ENCODE results near the gene IARS2. TPM values are rescaled to one million over a fixed set of nuclear protein-coding genes. Genes with fewer than 3 reads are reported as not detected.

The IARS2 gene
- total RNA-seq, 2 donors from 2014 or later, result 44.6 to 56.0 TPM

GRCh38 chr1:220056374-220056773 is 37.6 kb upstream of the IARS2 start:
- Histone ChIP-seq H3K27me3 (replicated peaks; ENCODE audit: insufficient read depth) (no peaks in the 10 kb centered on the region), H3K27ac (no peak overlapping the region), H3K36me3 (peaks cover 7% of the 10 kb centered on the region), H3K4me1 (ENCODE audit: control insufficient read depth in 1 of 2, low read depth in 2 of 2) (no peaks in the 10 kb centered on the region), H3K9me3 (no peaks in the 10 kb centered on the region), H3K4me3 (no peak overlapping the region)
- TF ChIP-seq, protein P1, sequence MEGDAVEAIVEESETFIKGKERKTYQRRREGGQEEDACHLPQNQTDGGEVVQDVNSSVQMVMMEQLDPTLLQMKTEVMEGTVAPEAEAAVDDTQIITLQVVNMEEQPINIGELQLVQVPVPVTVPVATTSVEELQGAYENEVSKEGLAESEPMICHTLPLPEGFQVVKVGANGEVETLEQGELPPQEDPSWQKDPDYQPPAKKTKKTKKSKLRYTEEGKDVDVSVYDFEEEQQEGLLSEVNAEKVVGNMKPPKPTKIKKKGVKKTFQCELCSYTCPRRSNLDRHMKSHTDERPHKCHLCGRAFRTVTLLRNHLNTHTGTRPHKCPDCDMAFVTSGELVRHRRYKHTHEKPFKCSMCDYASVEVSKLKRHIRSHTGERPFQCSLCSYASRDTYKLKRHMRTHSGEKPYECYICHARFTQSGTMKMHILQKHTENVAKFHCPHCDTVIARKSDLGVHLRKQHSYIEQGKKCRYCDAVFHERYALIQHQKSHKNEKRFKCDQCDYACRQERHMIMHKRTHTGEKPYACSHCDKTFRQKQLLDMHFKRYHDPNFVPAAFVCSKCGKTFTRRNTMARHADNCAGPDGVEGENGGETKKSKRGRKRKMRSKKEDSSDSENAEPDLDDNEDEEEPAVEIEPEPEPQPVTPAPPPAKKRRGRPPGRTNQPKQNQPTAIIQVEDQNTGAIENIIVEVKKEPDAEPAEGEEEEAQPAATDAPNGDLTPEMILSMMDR (IDR thresholded peaks at IDR 0.05), result no peak
- DNase-seq (ENCODE audit: low spot score) (no peak), ATAC-seq (ENCODE audit: insufficient number of reproducible peaks, low FRiP score, low read depth) (no peak)

- Histone ChIP-seq H3K9me3 (no peaks in the 10 kb centered on the region), H3K36me3 (peaks cover 21% of the 10 kb centered on the region), H3K27ac (no peak overlapping the region), H3K27me3 (replicated peaks; ENCODE audit: insufficient read depth) (no peaks in the 10 kb centered on the region), H3K4me3 (no peak overlapping the region), H3K4me1 (ENCODE audit: control insufficient read depth in 1 of 2, low read depth in 2 of 2) (no peaks in the 10 kb centered on the region)
- TF ChIP-seq, protein P1 (IDR thresholded peaks at IDR 0.05), result no peak
- DNase-seq (ENCODE audit: low spot score) (no peak), ATAC-seq (ENCODE audit: insufficient number of reproducible peaks, low FRiP score, low read depth) (no peak)
Measured at GRCh38 chr1:220060876-220061275, 33.1 kb upstream of the IARS2 start.

DNA sequence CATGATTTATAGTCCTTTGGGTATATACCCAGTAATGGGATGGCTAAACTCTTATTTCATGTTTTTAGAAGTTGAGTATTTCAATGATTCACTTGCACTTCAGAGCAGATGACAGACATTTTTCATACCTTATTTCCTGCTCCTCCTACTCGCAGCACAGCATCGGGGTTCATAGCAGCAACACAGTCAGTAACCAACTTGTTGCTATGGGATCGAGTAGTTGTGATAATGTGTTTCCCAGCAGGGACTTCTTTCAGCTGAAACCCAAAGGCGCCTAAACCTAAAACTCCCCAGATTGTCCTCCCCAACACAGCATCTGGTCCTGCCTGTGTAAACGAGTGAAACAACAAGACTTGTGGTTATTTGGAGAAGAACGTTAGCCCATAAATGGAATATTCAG is 31.3 kb upstream of the IARS2 start:
- Histone ChIP-seq H3K9me3 (no peaks in the 10 kb centered on the region), H3K27me3 (replicated peaks; ENCODE audit: insufficient read depth) (no peaks in the 10 kb centered on the region), H3K4me3 (no peak overlapping the region), H3K36me3 (peaks cover 23% of the 10 kb centered on the region), H3K27ac (no peak overlapping the region), H3K4me1 (ENCODE audit: control insufficient read depth in 1 of 2, low read depth in 2 of 2) (no peaks in the 10 kb centered on the region)
- TF ChIP-seq, protein P1 (IDR thresholded peaks at IDR 0.05), result no peak
- no peak for DNase-seq (ENCODE audit: low spot score)
- no peak for ATAC-seq (ENCODE audit: insufficient number of reproducible peaks, low FRiP score, low read depth)

DNA sequence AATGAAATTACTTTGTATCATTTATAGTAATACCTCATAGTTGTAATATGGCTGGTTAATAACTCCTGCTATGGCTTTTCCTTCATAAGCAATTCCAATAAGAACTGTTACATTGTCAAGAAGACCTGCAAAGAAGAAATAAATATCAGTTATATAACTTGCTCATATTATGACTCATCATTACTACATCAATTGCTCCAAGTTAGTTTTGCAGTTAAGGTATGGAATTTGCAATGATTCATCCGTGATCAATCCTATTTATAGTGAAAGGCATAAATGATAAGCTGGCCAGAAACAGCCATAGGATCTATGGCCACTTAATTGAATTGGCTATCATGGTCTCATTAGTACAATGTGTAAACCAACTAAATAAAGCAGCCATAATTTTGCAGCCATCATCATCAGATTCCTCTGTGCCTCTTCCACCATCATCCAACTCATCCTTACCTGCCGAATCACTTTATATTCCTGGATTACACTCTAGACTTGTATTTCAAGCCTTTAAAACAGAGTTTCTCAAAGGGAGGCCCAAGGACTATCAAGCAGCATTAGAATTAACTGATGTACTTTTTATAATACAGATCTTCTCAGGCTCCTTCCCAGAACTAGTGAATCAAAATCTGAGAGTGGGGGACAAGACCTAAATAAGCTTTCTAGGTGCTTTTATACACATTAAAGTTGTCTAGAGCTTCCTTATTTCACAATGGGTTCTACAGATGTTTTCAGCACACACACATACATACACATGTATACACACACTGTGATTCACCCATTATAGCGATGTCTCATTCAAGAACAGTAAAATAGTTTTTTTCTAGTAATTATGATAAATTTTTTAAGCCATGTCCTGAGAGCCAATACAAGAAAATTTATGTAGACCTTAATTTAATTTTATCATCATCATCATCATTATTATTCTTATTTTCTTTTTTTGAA is 26.4 kb upstream of the IARS2 start:
- H3K4me1 ChIP-seq (ENCODE audit: control insufficient read depth in 1 of 2, low read depth in 2 of 2), result no peaks in the 10 kb centered on the region
- ATAC-seq (ENCODE audit: insufficient number of reproducible peaks, low FRiP score, low read depth), result no peak
- TF ChIP-seq, protein P1 (IDR thresholded peaks at IDR 0.05), result no peak

DNA sequence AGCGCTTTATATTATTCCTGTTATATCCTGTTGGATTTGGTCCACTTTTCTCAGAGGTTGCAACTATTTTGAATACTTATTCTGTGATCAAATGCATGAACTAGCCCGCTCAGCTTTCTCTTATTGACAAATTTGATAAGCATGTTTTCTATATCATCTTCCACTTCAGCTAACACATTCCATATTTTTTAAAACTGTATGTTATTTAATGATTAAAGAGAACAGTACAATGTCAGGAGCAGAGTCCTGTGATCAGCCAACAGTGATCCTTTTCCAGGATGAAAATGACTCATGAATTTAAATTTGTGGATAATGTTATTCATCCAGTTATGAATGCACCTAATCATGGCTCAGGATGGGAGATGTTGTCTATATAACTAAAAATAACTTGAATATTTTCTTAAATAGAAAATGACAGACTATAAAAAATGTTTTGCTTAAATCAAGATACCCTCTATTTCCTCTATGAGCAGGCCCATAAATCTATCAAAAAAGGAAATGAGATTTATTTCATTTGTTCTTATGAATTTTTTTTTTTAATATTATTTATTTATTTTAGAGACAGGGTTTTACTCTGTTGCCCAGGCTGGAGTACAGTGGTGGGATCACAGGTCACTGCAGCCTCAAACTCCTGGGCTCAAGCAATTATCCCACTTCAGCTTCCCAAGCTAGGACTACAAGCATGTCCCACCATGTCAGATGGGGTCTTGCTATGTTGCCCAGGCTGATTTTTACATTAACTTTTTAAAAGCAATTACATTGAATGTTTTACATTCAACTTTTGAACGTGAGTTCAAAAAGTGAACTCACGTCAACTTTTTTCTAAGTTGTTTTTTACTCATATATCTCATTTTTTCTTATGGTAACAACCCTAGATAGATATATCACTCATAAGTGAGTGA is 16.8 kb upstream of the IARS2 start:
- Histone ChIP-seq H3K27me3 (replicated peaks; ENCODE audit: insufficient read depth) (no peaks in the 10 kb centered on the region), H3K4me3 (no peak overlapping the region), H3K36me3 (peaks cover 9% of the 10 kb centered on the region), H3K4me1 (ENCODE audit: control insufficient read depth in 1 of 2, low read depth in 2 of 2) (no peaks in the 10 kb centered on the region), H3K27ac (no peak overlapping the region), H3K9me3 (no peaks in the 10 kb centered on the region)
- TF ChIP-seq, protein P1 (IDR thresholded peaks at IDR 0.05), result no peak
- DNase-seq (ENCODE audit: low spot score) (no peak), ATAC-seq (ENCODE audit: insufficient number of reproducible peaks, low FRiP score, low read depth) (no peak)

More for the DNA sequence above, 26.4 kb upstream of the IARS2 start:
- no peak for DNase-seq (ENCODE audit: low spot score)
- Histone ChIP-seq H3K4me3 (no peak overlapping the region), H3K27ac (no peak overlapping the region), H3K36me3 (peaks cover 20% of the 10 kb centered on the region), H3K27me3 (replicated peaks; ENCODE audit: insufficient read depth) (no peaks in the 10 kb centered on the region), H3K9me3 (no peaks in the 10 kb centered on the region)
